GM18508 (cell line): ENCODE data around the gene PUS1.

Experiments used
- ATAC-seq: cut with Tn5 transposase; IDR thresholded peaks from one replicate; pipeline ENCODE4 v1.9.1; 2021; ENCODE audit warnings: moderate number of reproducible peaks; ENCODE audit not compliant: insufficient read depth, unreplicated experiment

Gene PUS1

GRCh38 chr12:131986910-131987309 is 57.8 kb downstream of the PUS1 start:
- no peak for ATAC-seq

- no peak for ATAC-seq
Measured at GRCh38 chr12:131987552-131987951, 58.5 kb downstream of the PUS1 start.

- ATAC-seq, result no peak
Measured at GRCh38 chr12:131988054-131988796, 59.1 kb downstream of the PUS1 start.

GRCh38 chr12:131989021-131989420 is 59.9 kb downstream of the PUS1 start:
- no peak for ATAC-seq

- no peak for ATAC-seq
Measured at GRCh38 chr12:131990066-131990979, 61.2 kb downstream of the PUS1 start.

GRCh38 chr12:131990980-131991305 is 61.9 kb downstream of the PUS1 start:
- ATAC-seq, result no peak

GRCh38 chr12:131991816-131992430 is 62.8 kb downstream of the PUS1 start:
- no peak for ATAC-seq

- ATAC-seq, result peak; percentile 86
Measured at GRCh38 chr12:131994589-131994988, 65.5 kb downstream of the PUS1 start.
